ENCODE data around the gene CATSPERB.
"Not testable (repeated sequence)": the region's sequence is repeated elsewhere in the genome, so short reads cannot be mapped to it uniquely, and the experiment has no call there.

The CATSPERB gene

DNA sequence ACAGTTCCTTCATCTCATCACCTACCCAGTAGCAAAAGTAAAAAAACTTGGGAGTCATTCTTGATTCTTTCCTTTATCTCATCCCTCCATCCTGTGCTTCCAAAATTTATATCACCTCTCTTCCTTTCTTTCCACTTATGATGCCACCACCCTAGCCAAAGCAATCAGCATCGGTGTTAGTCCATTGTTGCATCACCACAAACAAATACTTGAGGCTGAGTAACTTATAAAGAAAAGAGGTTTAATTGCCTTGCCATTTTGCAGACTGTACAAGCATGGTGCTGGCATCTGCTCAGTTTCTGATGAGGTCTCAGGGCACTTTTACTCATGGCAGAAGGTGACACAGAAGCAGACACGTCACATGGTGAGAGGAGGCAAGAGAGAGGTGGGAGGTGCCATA is 19.8 kb upstream of the CATSPERB start:
- H3K27me3 ChIP-seq (ENCODE audit: insufficient read depth, low read length): no peaks in the 10 kb centered on the region
- no peaks in the 10 kb centered on the region for H3K36me3 ChIP-seq (ENCODE audit: insufficient read depth, low read length)
- no peak overlapping the region for H3K27ac ChIP-seq (ENCODE audit: low read depth, low read length)
- peaks cover 18% of the 10 kb centered on the region for H3K4me1 ChIP-seq (ENCODE audit: control insufficient read depth, insufficient read depth, low read length, unreplicated experiment)
- no peak overlapping the region for H2AFZ ChIP-seq (ENCODE audit: low read length, unreplicated experiment)
- no peaks in the 10 kb centered on the region for H3K79me2 ChIP-seq (ENCODE audit: control insufficient read depth, insufficient read depth, low read length, unreplicated experiment)
- H3K4me3 ChIP-seq (ENCODE audit: low read depth, low read length): no peak overlapping the region

DNA sequence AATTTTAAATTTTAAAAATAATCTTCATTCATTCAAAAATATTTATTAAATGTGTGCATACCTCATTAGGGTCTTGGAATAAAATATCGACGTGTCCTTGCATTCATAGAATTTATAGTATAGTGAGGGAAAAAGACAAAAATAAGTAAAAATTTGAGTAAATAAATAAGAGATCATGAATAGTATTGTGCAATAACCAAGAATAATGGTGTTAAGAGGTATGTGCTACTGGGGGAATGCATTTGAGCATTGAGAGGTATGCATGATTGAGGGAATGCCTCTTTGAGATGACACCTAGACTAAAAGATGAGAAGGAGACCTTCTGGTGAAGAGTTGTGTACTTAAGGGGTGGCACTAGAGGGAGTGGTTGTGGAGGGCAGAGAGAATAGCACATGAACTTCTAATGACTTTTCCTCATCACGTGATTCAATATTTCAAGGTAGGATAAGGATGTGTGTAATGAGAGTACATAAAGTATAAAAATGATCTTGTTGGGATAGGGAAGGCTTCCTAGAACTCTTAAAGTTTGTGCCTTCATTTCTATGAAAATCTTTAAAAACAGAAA is 18.8 kb upstream of the CATSPERB start:
- H3K36me3 ChIP-seq (ENCODE audit: insufficient read depth, low read length): no peaks in the 10 kb centered on the region
- H3K27ac ChIP-seq (ENCODE audit: low read depth, low read length): no peak overlapping the region
- H3K4me1 ChIP-seq (ENCODE audit: control insufficient read depth, insufficient read depth, low read length, unreplicated experiment): peaks cover 20% of the 10 kb centered on the region
- H3K4me3 ChIP-seq (ENCODE audit: low read depth, low read length): no peak overlapping the region
- H2AFZ ChIP-seq (ENCODE audit: low read length, unreplicated experiment): no peak overlapping the region
- H3K27me3 ChIP-seq (ENCODE audit: insufficient read depth, low read length): no peaks in the 10 kb centered on the region
- H3K79me2 ChIP-seq (ENCODE audit: control insufficient read depth, insufficient read depth, low read length, unreplicated experiment): no peaks in the 10 kb centered on the region

DNA sequence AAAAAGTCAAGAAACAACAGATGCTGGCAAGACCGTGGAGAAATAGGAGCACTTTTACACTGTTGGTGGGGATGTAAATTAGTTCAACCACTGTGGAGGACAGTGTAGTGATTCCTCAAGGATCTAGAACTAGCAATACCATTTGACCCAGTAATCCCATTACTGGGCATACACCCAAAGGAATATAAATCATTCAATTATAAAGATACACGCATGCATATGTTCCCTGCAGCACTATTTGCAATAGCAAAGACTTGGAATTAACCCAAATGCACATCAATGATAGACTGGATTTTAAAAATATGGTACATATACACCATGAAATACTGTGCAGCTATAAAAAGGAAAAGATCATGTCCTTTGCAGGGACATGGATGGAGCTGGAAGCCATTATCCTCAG is 18.0 kb upstream of the CATSPERB start:
- no peak overlapping the region for H2AFZ ChIP-seq (ENCODE audit: low read length, unreplicated experiment)
- no peak overlapping the region for H3K27ac ChIP-seq (ENCODE audit: low read depth, low read length)
- no peaks in the 10 kb centered on the region for H3K79me2 ChIP-seq (ENCODE audit: control insufficient read depth, insufficient read depth, low read length, unreplicated experiment)
- H3K4me3 ChIP-seq (ENCODE audit: low read depth, low read length): no peak overlapping the region
- H3K27me3 ChIP-seq (ENCODE audit: insufficient read depth, low read length): no peaks in the 10 kb centered on the region
- peaks cover 24% of the 10 kb centered on the region for H3K4me1 ChIP-seq (ENCODE audit: control insufficient read depth, insufficient read depth, low read length, unreplicated experiment)
- no peaks in the 10 kb centered on the region for H3K36me3 ChIP-seq (ENCODE audit: insufficient read depth, low read length)

DNA sequence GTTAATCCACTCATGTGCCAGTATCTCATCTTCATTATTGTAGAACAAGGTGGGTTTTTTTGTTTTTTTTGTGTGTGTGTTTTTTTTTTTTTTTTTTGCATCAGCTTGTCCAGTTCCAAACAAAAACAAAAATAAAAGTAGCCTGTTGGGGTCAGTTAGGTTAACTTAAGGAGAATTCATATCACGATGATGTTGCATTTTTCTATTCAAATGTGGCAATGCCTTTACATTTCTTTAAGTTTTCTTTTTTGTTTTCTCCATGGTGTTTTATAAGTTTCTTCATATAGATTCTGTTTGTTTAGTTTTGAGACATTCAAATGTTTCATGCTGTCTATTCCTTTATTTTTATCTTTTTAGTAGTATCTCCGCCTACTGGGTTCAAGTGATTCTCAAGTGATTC is 16.2 kb upstream of the CATSPERB start:
- H3K79me2 ChIP-seq (ENCODE audit: control insufficient read depth, insufficient read depth, low read length, unreplicated experiment): no peaks in the 10 kb centered on the region
- no peaks in the 10 kb centered on the region for H3K27me3 ChIP-seq (ENCODE audit: insufficient read depth, low read length)
- no peak overlapping the region for H3K4me3 ChIP-seq (ENCODE audit: low read depth, low read length)
- H3K36me3 ChIP-seq (ENCODE audit: insufficient read depth, low read length): no peaks in the 10 kb centered on the region
- no peak overlapping the region for H3K27ac ChIP-seq (ENCODE audit: low read depth, low read length)
- H2AFZ ChIP-seq (ENCODE audit: low read length, unreplicated experiment): no peak overlapping the region
- peaks cover 27% of the 10 kb centered on the region for H3K4me1 ChIP-seq (ENCODE audit: control insufficient read depth, insufficient read depth, low read length, unreplicated experiment)

DNA sequence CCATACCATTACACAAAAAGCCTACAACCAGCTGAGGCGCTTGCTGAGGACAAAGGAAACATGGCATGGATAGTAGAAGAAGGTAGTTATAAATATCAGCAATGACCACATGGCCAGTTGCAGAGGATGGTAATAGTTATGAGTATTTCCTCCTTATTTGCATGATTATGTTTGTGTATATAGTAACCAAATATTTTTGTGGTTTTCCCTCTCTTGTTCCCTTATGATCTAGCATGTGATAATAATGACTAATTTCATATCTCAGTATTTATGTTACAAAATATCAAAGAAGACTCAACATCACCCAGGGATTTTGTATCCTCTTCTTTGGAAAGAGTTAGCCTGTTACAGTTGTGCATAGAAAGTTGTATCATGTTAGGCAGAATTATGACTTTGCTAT is 13.5 kb upstream of the CATSPERB start:
- no peaks in the 10 kb centered on the region for H3K27me3 ChIP-seq (ENCODE audit: insufficient read depth, low read length)
- H2AFZ ChIP-seq (ENCODE audit: low read length, unreplicated experiment): no peak overlapping the region
- peaks cover 26% of the 10 kb centered on the region for H3K4me1 ChIP-seq (ENCODE audit: control insufficient read depth, insufficient read depth, low read length, unreplicated experiment)
- no peak overlapping the region for H3K4me3 ChIP-seq (ENCODE audit: low read depth, low read length)
- peak overlapping the region; percentile 38; the same call in 1 of the 2 replicates for H3K27ac ChIP-seq (ENCODE audit: low read depth, low read length)
- no peaks in the 10 kb centered on the region for H3K36me3 ChIP-seq (ENCODE audit: insufficient read depth, low read length)
- no peaks in the 10 kb centered on the region for H3K79me2 ChIP-seq (ENCODE audit: control insufficient read depth, insufficient read depth, low read length, unreplicated experiment)

DNA sequence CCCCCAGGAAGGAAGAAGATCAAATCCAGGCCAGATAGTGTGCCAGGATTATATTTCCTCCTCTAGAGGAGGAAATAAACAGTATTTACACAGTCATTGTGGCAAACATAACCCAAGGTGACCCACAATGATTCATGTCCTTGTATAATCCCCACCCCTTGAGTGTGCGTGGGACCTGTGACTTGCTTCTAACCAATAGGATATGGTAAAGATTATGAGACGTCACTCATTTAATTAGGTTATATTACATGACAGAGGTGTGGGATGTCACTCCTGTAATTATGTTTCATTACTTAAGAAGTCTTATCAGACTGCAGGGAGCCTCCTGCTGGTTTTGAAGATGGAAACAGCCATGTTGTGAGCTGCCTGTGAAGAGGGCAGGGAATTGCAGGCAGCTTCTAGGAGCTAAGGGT is 12.2 kb upstream of the CATSPERB start:
- no peak overlapping the region for H3K4me3 ChIP-seq (ENCODE audit: low read depth, low read length)
- no peaks in the 10 kb centered on the region for H3K79me2 ChIP-seq (ENCODE audit: control insufficient read depth, insufficient read depth, low read length, unreplicated experiment)
- no peak overlapping the region for H2AFZ ChIP-seq (ENCODE audit: low read length, unreplicated experiment)
- no peaks in the 10 kb centered on the region for H3K36me3 ChIP-seq (ENCODE audit: insufficient read depth, low read length)
- peaks cover 26% of the 10 kb centered on the region for H3K4me1 ChIP-seq (ENCODE audit: control insufficient read depth, insufficient read depth, low read length, unreplicated experiment)
- H3K27me3 ChIP-seq (ENCODE audit: insufficient read depth, low read length): no peaks in the 10 kb centered on the region
- no peak overlapping the region; the same call in 1 of the 2 replicates for H3K27ac ChIP-seq (ENCODE audit: low read depth, low read length)

DNA sequence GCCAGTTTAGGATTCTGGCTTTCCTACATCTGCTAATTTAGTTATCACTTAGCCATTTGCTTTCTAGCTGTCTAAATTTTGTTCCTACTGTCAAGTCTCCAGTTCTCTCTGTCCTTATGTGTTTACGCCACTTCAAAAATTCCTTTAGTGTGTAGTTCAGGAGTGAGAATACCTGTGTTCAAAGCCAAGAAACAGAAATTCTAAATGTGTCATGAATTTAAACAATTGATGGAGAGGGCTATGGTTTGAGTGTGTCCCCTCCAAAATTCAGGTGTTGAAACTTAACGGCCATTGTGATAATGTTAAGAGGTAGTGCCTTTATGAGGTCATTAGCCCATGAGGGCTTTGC is 11.4 kb upstream of the CATSPERB start:
- Histone ChIP-seq H3K27me3 (ENCODE audit: insufficient read depth, low read length) (no peaks in the 10 kb centered on the region), H3K79me2 (ENCODE audit: control insufficient read depth, insufficient read depth, low read length, unreplicated experiment) (no peaks in the 10 kb centered on the region), H3K36me3 (ENCODE audit: insufficient read depth, low read length) (no peaks in the 10 kb centered on the region), H3K4me3 (ENCODE audit: low read depth, low read length) (no peak overlapping the region), H2AFZ (ENCODE audit: low read length, unreplicated experiment) (no peak overlapping the region), H3K4me1 (ENCODE audit: control insufficient read depth, insufficient read depth, low read length, unreplicated experiment) (peaks cover 26% of the 10 kb centered on the region), H3K27ac (ENCODE audit: low read depth, low read length) (no peak overlapping the region)

DNA sequence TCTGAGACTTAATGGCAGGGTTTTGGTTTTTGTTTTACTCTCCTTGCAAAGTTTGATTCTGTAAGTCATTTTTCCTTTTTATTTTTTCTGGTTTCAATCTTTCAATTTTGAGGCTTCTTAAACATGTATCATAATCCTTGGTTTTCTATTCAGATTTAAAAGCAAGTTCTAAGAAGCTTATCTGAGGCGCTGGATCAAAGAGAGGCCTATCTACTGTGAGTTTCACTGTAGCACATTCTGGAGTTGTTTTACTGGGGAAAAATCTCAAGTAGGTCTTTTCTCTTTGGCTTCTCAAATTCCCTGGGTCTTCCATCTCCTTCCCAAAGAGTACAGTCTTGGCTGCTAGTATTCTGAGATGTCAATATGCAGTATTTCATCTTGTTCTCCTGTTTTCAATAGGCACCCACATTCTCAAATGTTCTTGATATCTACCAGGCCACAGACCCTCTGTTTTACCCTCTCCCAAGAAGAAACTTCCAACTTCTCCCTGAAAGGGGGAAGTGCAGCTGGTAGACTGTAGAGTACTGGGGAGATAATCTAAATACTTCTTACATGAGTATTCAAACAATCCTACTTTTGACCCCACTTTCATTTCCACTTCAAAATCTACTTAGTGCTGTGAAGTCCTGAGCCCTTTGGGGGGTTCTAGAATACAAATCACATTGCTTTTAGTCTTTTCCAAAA is 10.9 kb upstream of the CATSPERB start:
- peaks cover 26% of the 10 kb centered on the region for H3K4me1 ChIP-seq (ENCODE audit: control insufficient read depth, insufficient read depth, low read length, unreplicated experiment)
- no peaks in the 10 kb centered on the region for H3K27me3 ChIP-seq (ENCODE audit: insufficient read depth, low read length)
- H2AFZ ChIP-seq (ENCODE audit: low read length, unreplicated experiment): no peak overlapping the region
- H3K4me3 ChIP-seq (ENCODE audit: low read depth, low read length): no peak overlapping the region
- H3K27ac ChIP-seq (ENCODE audit: low read depth, low read length): no peak overlapping the region
- no peaks in the 10 kb centered on the region for H3K79me2 ChIP-seq (ENCODE audit: control insufficient read depth, insufficient read depth, low read length, unreplicated experiment)
- no peaks in the 10 kb centered on the region for H3K36me3 ChIP-seq (ENCODE audit: insufficient read depth, low read length)

DNA sequence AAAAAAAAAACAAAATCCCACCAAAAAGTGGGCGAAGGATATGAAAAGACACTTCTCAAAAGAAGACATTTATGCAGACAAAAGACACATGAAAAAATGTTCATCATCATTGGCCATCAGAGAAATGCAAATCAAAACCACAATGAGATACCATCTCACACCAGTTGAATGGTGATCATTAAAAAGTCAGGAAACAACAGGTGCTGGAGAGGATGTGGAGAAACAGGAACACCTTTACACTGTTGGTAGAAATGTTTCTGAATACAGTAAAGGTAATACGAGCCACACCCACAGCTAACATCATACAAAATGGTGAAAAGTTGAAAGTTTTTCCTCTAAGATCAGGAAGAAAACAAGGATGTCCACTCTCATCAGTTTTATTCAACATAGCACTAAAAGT is 8.0 kb upstream of the CATSPERB start:
- not testable (repeated sequence) for H3K27me3 ChIP-seq (ENCODE audit: insufficient read depth, low read length); H3K27ac ChIP-seq (ENCODE audit: low read depth, low read length); H2AFZ ChIP-seq (ENCODE audit: low read length, unreplicated experiment); H3K79me2 ChIP-seq (ENCODE audit: control insufficient read depth, insufficient read depth, low read length, unreplicated experiment); H3K4me3 ChIP-seq (ENCODE audit: low read depth, low read length); H3K36me3 ChIP-seq (ENCODE audit: insufficient read depth, low read length)
- peaks cover 16% of the 10 kb centered on the region for H3K4me1 ChIP-seq (ENCODE audit: control insufficient read depth, insufficient read depth, low read length, unreplicated experiment)

DNA sequence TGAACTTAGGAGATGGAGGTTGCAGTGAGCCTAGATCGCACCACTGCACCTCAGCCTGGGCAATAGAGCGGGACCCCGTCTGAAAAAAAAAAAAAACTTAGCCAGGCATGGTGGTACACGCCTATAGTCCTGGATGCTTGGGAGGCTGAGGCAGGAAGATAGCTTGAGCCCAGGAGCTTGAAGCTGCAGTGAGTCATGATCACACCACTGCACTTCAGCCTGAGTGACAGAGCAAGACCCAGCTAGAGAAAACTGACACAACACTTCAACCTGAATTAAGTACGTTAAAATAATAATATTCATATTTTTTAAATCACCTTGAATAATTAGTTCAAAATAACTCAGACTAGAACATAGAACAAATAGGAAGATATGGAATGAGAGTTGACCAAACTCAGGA is 5.7 kb upstream of the CATSPERB start:
- H3K4me1 ChIP-seq (ENCODE audit: control insufficient read depth, insufficient read depth, low read length, unreplicated experiment): peaks cover 4% of the 10 kb centered on the region
- no peak overlapping the region for H2AFZ ChIP-seq (ENCODE audit: low read length, unreplicated experiment)
- no peaks in the 10 kb centered on the region for H3K27me3 ChIP-seq (ENCODE audit: insufficient read depth, low read length)
- no peaks in the 10 kb centered on the region for H3K79me2 ChIP-seq (ENCODE audit: control insufficient read depth, insufficient read depth, low read length, unreplicated experiment)
- H3K27ac ChIP-seq (ENCODE audit: low read depth, low read length): no peak overlapping the region
- no peaks in the 10 kb centered on the region for H3K36me3 ChIP-seq (ENCODE audit: insufficient read depth, low read length)
- H3K4me3 ChIP-seq (ENCODE audit: low read depth, low read length): no peak overlapping the region

DNA sequence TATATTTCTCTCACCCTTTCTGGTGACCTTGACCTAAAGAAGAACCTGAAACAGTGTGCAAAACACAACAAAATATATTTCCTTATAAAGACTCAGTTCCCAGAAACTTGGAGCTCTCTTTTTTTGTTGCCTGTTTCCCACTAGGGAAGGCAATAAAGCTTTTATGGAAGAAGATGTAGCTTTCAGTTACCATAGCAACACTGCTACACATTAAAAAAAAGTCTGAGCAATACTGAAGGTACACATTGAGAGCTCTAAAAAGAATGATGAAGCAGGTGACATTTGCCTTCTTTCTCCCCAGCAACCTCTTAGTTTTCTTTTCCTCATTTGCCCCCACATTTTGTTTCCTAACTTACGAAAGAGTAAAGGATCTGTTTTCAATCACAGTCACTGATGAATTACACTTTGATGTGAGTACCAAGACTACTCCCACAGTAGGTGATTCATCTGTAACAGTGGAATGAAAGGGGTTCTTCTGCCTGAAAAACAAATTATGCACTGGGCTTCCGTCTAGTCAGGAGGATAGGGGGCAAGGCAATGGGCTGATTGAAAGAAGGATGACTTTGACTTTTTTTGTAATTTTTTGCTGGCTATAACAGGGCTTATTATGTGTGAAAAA is 1.1 kb upstream of the CATSPERB start:
- Histone ChIP-seq H3K4me3 (ENCODE audit: low read depth, low read length) (no peak overlapping the region), H3K27ac (ENCODE audit: low read depth, low read length) (peak overlapping the region; percentile 29), H2AFZ (ENCODE audit: low read length, unreplicated experiment) (no peak overlapping the region), H3K27me3 (ENCODE audit: insufficient read depth, low read length) (no peaks in the 10 kb centered on the region), H3K36me3 (ENCODE audit: insufficient read depth, low read length) (no peaks in the 10 kb centered on the region), H3K4me1 (ENCODE audit: control insufficient read depth, insufficient read depth, low read length, unreplicated experiment) (peaks cover 13% of the 10 kb centered on the region), H3K79me2 (ENCODE audit: control insufficient read depth, insufficient read depth, low read length, unreplicated experiment) (no peaks in the 10 kb centered on the region)

All from ACC112 (cell line).